HCT116 (cell line): ENCODE results near the gene TRPC6. TPM values are rescaled to one million over a fixed set of nuclear protein-coding genes. Genes with fewer than 3 reads are reported as not detected.

Experiments
- ATAC-seq: fragments of 200-7000 bp; cut with Tn5 transposase; 2 replicates; pipeline ENCODE4 v1.9.1; 2020; ENCODE audit warnings: mild to moderate bottlenecking, moderate library complexity
- BruUV-seq: library from RNA; stranded (reverse); fragments of 400-500 nt; replicated peaks from 2 replicates; lab custom pipeline; 2021; lab: Mats Ljungman, UMichigan
- CTCF ChIA-PET: fragments of 300-600 bp; sonication (Branson Sonifier 250); formaldehyde crosslinking; loops from one replicate; lab custom pipeline; 2021; ENCODE audit warnings: antibody characterized with exemption; lab: Charles Lee
- POLR2A ChIA-PET: fragments of 300-600, 350-600 bp; sonication (Branson Sonifier 250); formaldehyde crosslinking; loops from one replicate; lab custom pipeline; 2021; ENCODE audit warnings: antibody characterized with exemption; lab: Charles Lee
- RAD21 ChIA-PET, 2 experiments: fragments of 300-600 bp; sonication (Branson Sonifier 250); formaldehyde crosslinking; loops; one replicate each; lab custom pipeline; 2023; ENCODE audit warnings: low total read pairs in 2 of 2; ENCODE audit not compliant: uncharacterized antibody in 2 of 2, unreplicated experiment in 2 of 2, low non-redundant PET in 1 of 2; lab: Charles Lee
- DNase-seq: peaks from one replicate; pipeline ENCODE4 v3.0.0-alpha.2; 2010; ENCODE audit warnings: low read depth, low spot score
- H2AFZ ChIP-seq: fragments of 200-600 bp; shearing (Covaris generic), sonication (generic); 2 replicates; pipeline ENCODE4 v1.6.1; 2017; ENCODE audit warnings: low read depth, mixed run types, mixed read lengths, antibody characterized with exemption, low read length; ENCODE audit not compliant: poor library complexity, severe bottlenecking
- H3K27ac ChIP-seq: 2 replicates; pipeline ENCODE4 v1.5.1; 2012; ENCODE audit warnings: low read depth, low read length
- H3K27me3 ChIP-seq: fragments of 200-600 bp; sonication (generic); 2 replicates; pipeline ENCODE4 v1.6.1; 2016; ENCODE audit warnings: mixed run types, low read length, mixed read lengths; ENCODE audit not compliant: insufficient read depth
- H3K36me3 ChIP-seq, 2 experiments: fragments of 200-500 bp in 1 of 2; fragments of 200-600 bp in 1 of 2; sonication (Bioruptor generic) in 1 of 2; sonication (generic) in 1 of 2; 2 replicates each; pipeline versions ENCODE4 v1.5.1 to v1.6.1; 2014 to 2016; ENCODE audit warnings: low read length in 2 of 2, inconsistent platforms in 1 of 2, mixed read lengths in 1 of 2, mixed run types in 1 of 2; ENCODE audit not compliant: insufficient read depth in 2 of 2, control insufficient read depth in 1 of 2
- H3K4me1 ChIP-seq, 2 experiments: fragments of 200-600 bp in 1 of 2; sonication (generic) in 1 of 2; 2 replicates each; pipeline versions ENCODE4 v1.5.1 to v1.6.1; 2012 to 2017; ENCODE audit warnings: low read length in 2 of 2, inconsistent platforms in 1 of 2, mild to moderate bottlenecking in 1 of 2, mixed read lengths in 1 of 2, mixed run types in 1 of 2, moderate library complexity in 1 of 2; ENCODE audit not compliant: insufficient read depth in 2 of 2, control insufficient read depth in 1 of 2
- H3K4me2 ChIP-seq: fragments of 200-600 bp; sonication (generic); 2 replicates; pipeline ENCODE4 v1.6.1; 2017; ENCODE audit warnings: mixed run types, low read length, mixed read lengths
- H3K4me3 ChIP-seq, 2 experiments: fragments of 200-600 bp in 1 of 2; sonication (generic) in 1 of 2; replicated peaks in 1 of 2; 2 replicates each; pipeline ENCODE4 v1.5.1; 2011 to 2016; ENCODE audit warnings: low read length in 2 of 2, control low read depth in 1 of 2, low read depth in 1 of 2, mild to moderate bottlenecking in 1 of 2, mixed read lengths in 1 of 2, mixed run types in 1 of 2
- H3K79me2 ChIP-seq: fragments of 200-600 bp; sonication (generic); 2 replicates; pipeline ENCODE4 v1.6.1; 2017; ENCODE audit warnings: mild to moderate bottlenecking, mixed run types, low read length, moderate library complexity, mixed read lengths; ENCODE audit not compliant: insufficient read depth
- H3K9ac ChIP-seq: fragments of 200-600 bp; sonication (generic); 2 replicates; pipeline ENCODE4 v1.6.1; 2016; ENCODE audit warnings: low read length, mixed read lengths
- H3K9me2 ChIP-seq: fragments of 200-600 bp; sonication (generic), shearing (Covaris generic); 2 replicates; pipeline ENCODE4 v1.6.1; 2017; ENCODE audit warnings: mixed run types, mild to moderate bottlenecking, moderate library complexity; ENCODE audit not compliant: insufficient read depth
- H3K9me3 ChIP-seq, 2 experiments: fragments of 200-500 bp in 1 of 2; fragments of 200-600 bp in 1 of 2; sonication (Bioruptor generic) in 1 of 2; sonication (generic) in 1 of 2; 2 replicates each; pipeline ENCODE4 v1.6.1; 2014 to 2017; ENCODE audit warnings: low read length in 2 of 2, mixed read lengths in 2 of 2, inconsistent platforms in 1 of 2, low read depth in 1 of 2, mild to moderate bottlenecking in 1 of 2, mixed run types in 1 of 2, moderate library complexity in 1 of 2; ENCODE audit not compliant: control insufficient read depth in 1 of 2, insufficient read depth in 1 of 2
- H4K20me1 ChIP-seq: fragments of 200-600 bp; sonication (generic), shearing (Covaris generic); 2 replicates; pipeline ENCODE4 v1.6.1; 2017; ENCODE audit warnings: mixed run types, mild to moderate bottlenecking, moderate library complexity; ENCODE audit not compliant: insufficient read depth
- CBX3 ChIP-seq: IDR thresholded peaks from 2 replicates; pipeline ENCODE4 v1.6.1; 2012; ENCODE audit warnings: low read depth
- CTCF ChIP-seq, 3 experiments: fragments of 200-600 bp in 1 of 3; sonication (generic) in 1 of 3; IDR thresholded peaks in 2 of 3; conservative IDR thresholded peaks in 1 of 3; 2 replicates each; pipeline ENCODE4 v1.5.1; 2012 to 2017; ENCODE audit warnings: low read depth in 2 of 3, low read length in 2 of 3, antibody characterized with exemption in 1 of 3, borderline replicate concordance in 1 of 3, control low read depth in 1 of 3, mild to moderate bottlenecking in 1 of 3, mixed read lengths in 1 of 3, mixed run types in 1 of 3, moderate library complexity in 1 of 3; ENCODE audit not compliant: insufficient read depth in 1 of 3
- ELF1 ChIP-seq: IDR thresholded peaks from 2 replicates; pipeline ENCODE4 v1.6.1; 2012; ENCODE audit warnings: low read depth, borderline replicate concordance
- EZH2 ChIP-seq: fragments of 200-600 bp; sonication (generic); IDR thresholded peaks from 2 replicates; pipeline ENCODE4 v1.6.1; 2017; ENCODE audit warnings: antibody characterized with exemption, mixed run types
- EZH2phosphoT487 ChIP-seq: fragments of 200-600 bp; IDR thresholded peaks from 2 replicates; pipeline ENCODE4 v1.6.1; 2018; ENCODE audit warnings: antibody characterized with exemption, borderline replicate concordance
- JUND ChIP-seq: IDR thresholded peaks from 2 replicates; pipeline ENCODE4 v1.6.1; 2012
- RAD21 ChIP-seq: IDR thresholded peaks from 2 replicates; pipeline ENCODE4 v1.6.1; 2012; ENCODE audit warnings: low read depth, mild to moderate bottlenecking
- SIN3A ChIP-seq: IDR thresholded peaks from 2 replicates; pipeline ENCODE4 v1.6.1; 2012; ENCODE audit warnings: low read depth
- SP1 ChIP-seq: IDR thresholded peaks from 2 replicates; pipeline ENCODE4 v1.6.1; 2012; ENCODE audit warnings: low read depth
- TCF7L2 ChIP-seq: IDR thresholded peaks from 2 replicates; pipeline ENCODE4 v1.7.0; 2011; ENCODE audit warnings: borderline replicate concordance, inconsistent platforms; ENCODE audit not compliant: insufficient read depth, insufficient read length; ENCODE audit errors: extremely low read depth
- YY1 ChIP-seq: IDR thresholded peaks from 2 replicates; pipeline ENCODE4 v1.6.1; 2011; ENCODE audit warnings: low read length, low read depth, moderate library complexity, mild to moderate bottlenecking; ENCODE audit not compliant: insufficient replicate concordance; ENCODE audit errors: extremely low read depth
- ZBTB33 ChIP-seq: IDR thresholded peaks from 2 replicates; pipeline ENCODE4 v1.6.1; 2011; ENCODE audit warnings: mild to moderate bottlenecking, low read length, moderate library complexity; ENCODE audit not compliant: insufficient replicate concordance; ENCODE audit errors: extremely low read depth
- ZNF274 ChIP-seq: fragments of 200-500 bp; sonication (Bioruptor generic); IDR thresholded peaks from 2 replicates; pipeline ENCODE4 v1.6.1; 2014; ENCODE audit warnings: mild to moderate bottlenecking, low read depth, low read length, inconsistent platforms
- intact Hi-C: fragments of 100-400 bp; cut with micrococcal nuclease; formaldehyde crosslinking; loops from 2 replicates; pipeline ENCODE4 v1.10.0; 2022
- total RNA-seq: library from RNA; stranded (reverse); gene quantifications from one replicate; pipeline ENCODE4 v1.2.1, GENCODE V29; 2021; ENCODE audit not compliant: unreplicated experiment

The TRPC6 gene
- total RNA-seq, 1 experiment from 2014 or later, result not detected

- BruUV-seq, result no TSS peak
- DNase-seq, result no peak
- Histone ChIP-seq H3K9me2 (no peaks in the 10 kb centered on the region), H3K4me3 (no peak overlapping the region), H3K4me2 (no peak overlapping the region), H2AFZ (no peak overlapping the region), H3K9ac (no peak overlapping the region), H3K36me3 (no peaks in the 10 kb centered on the region), H3K27me3 (no peaks in the 10 kb centered on the region), H3K9me3 (no peaks in the 10 kb centered on the region), H3K79me2 (no peaks in the 10 kb centered on the region)
- intact Hi-C loops, result no loop called here
- TF ChIP-seq EZH2 (no peak), CTCF (IDR thresholded peaks at IDR 0.05 in 2 of 3, conservative IDR thresholded peaks at IDR 0.05 in 1 of 3; ENCODE audit: borderline replicate concordance in 1 of 3, insufficient read depth in 1 of 3, low read depth in 2 of 3, low read length in 2 of 3) (no peak), JUND (no peak), ZNF274 (no peak), ELF1 (no peak), RAD21 (no peak), SIN3A (no peak)
- TF ChIP-seq, all 23 proteins: peak for 0
- no peaks in the 10 kb centered on the region for H3K4me1 ChIP-seq
- ChIA-PET CTCF (no interaction called here), RAD21 (no interaction called here), POLR2A (no interaction called here)
- no peaks in the 10 kb centered on the region for H4K20me1 ChIP-seq
- ATAC-seq, result no peak
- no peak overlapping the region for H3K27ac ChIP-seq
These were observed 84.9 kb downstream of the TRPC6 start for GRCh38 chr11:101498891-101499290.

GRCh38 chr11:101497291-101497690 lies 86.5 kb downstream of the TRPC6 start:
- POLR2A ChIA-PET, result no interaction called here
- Histone ChIP-seq H3K79me2 (no peaks in the 10 kb centered on the region), H3K9ac (no peak overlapping the region), H3K4me2 (no peak overlapping the region), H3K27ac (no peak overlapping the region), H3K9me3 (no peaks in the 10 kb centered on the region), H3K36me3 (no peaks in the 10 kb centered on the region), H2AFZ (no peak overlapping the region), H3K27me3 (no peaks in the 10 kb centered on the region), H3K9me2 (no peaks in the 10 kb centered on the region), H3K4me1 (no peaks in the 10 kb centered on the region), H4K20me1 (no peaks in the 10 kb centered on the region), H3K4me3 (no peak overlapping the region)
- CTCF ChIA-PET, result no interaction called here
- TF ChIP-seq ZBTB33, result no peak
- no peak for TF ChIP-seq SIN3A
- TF ChIP-seq SP1, result no peak
- TF ChIP-seq TCF7L2, result no peak
- no peak for TF ChIP-seq EZH2phosphoT487
- no peak for TF ChIP-seq YY1
- TF ChIP-seq ELF1, result no peak
- no peak for TF ChIP-seq CTCF (IDR thresholded peaks at IDR 0.05 in 2 of 3, conservative IDR thresholded peaks at IDR 0.05 in 1 of 3; ENCODE audit: borderline replicate concordance in 1 of 3, insufficient read depth in 1 of 3, low read depth in 2 of 3, low read length in 2 of 3)
- TF ChIP-seq RAD21, result no peak
- no peak for TF ChIP-seq CBX3
- TF ChIP-seq ZNF274, result no peak
- no peak for DNase-seq
- intact Hi-C loops, result no loop called here
- no peak for ATAC-seq
- no TSS peak for BruUV-seq
- RAD21 ChIA-PET, result no interaction called here
